Measurements from ENCODE around the gene SLC2A13. TPM values are rescaled to one million over a fixed set of nuclear protein-coding genes. Genes with fewer than 3 reads are reported as not detected.
A peak's percentile ranks its signal among the peaks of the same experiment; 100 is the strongest.

The SLC2A13 gene
- total RNA-seq, 4 donors from 2014 or later = 9.1 to 63.4 (median 33.1) TPM

GRCh38 chr12:40104461-40105264 lies 1.2 kb downstream of the SLC2A13 start:
- H3K9me3 ChIP-seq = no peaks in the 10 kb centered on the region
- H3K27ac ChIP-seq = peak overlapping the region; percentile 86 to 92 (median 88)
- DNase-seq = no peak
- peaks cover 3 to 21% (median 7%) of the 10 kb centered on the region in 4 donors for H3K4me1 ChIP-seq
- H3K4me3 ChIP-seq = peak overlapping the region; percentile 87 to 100 (median 93)
- TF ChIP-seq POLR2A (IDR thresholded peaks at IDR 0.05) (no peak), CTCF (IDR thresholded peaks at IDR 0.05) (no peak)
- H3K36me3 ChIP-seq = no peaks in the 10 kb centered on the region
- no peaks in the 10 kb centered on the region for H3K27me3 ChIP-seq

GRCh38 chr12:40103043-40103442 lies 2.8 kb downstream of the SLC2A13 start:
- Histone ChIP-seq H3K4me3 (peak overlapping the region in 1 of 4 donors; percentile 87), H3K4me1 (peaks cover 3 to 27% (median 7%) of the 10 kb centered on the region in 4 donors), H3K9me3 (no peaks in the 10 kb centered on the region), H3K27me3 (no peaks in the 10 kb centered on the region), H3K36me3 (no peaks in the 10 kb centered on the region), H3K27ac (no peak overlapping the region)
- DNase-seq = no peak
- TF ChIP-seq CTCF (IDR thresholded peaks at IDR 0.05) = no peak
- TF ChIP-seq POLR2A (IDR thresholded peaks at IDR 0.05) = no peak

- no peak for DNase-seq
- TF ChIP-seq CTCF (IDR thresholded peaks at IDR 0.05) (no peak), POLR2A (IDR thresholded peaks at IDR 0.05) (no peak)
- Histone ChIP-seq H3K27ac (no peak overlapping the region), H3K27me3 (no peaks in the 10 kb centered on the region), H3K9me3 (no peaks in the 10 kb centered on the region), H3K36me3 (no peaks in the 10 kb centered on the region), H3K4me1 (peaks cover 3 to 24% (median 7%) of the 10 kb centered on the region in 4 donors), H3K4me3 (no peak overlapping the region)
Measured at GRCh38 chr12:40101747-40102146, 4.1 kb downstream of the SLC2A13 start.

GRCh38 chr12:40099423-40099853 lies 6.4 kb downstream of the SLC2A13 start:
- DNase-seq = peak in 1 of 3 donors; percentile 55
- Histone ChIP-seq H3K4me1 (peaks cover 0 to 16% (median 2%) of the 10 kb centered on the region in 4 donors), H3K9me3 (no peaks in the 10 kb centered on the region), H3K36me3 (no peaks in the 10 kb centered on the region), H3K4me3 (no peak overlapping the region), H3K27me3 (no peaks in the 10 kb centered on the region), H3K27ac (peak overlapping the region in 2 of 4 donors; percentile 34 to 44)
- TF ChIP-seq POLR2A (IDR thresholded peaks at IDR 0.05) = peak in 1 of 2 donors; percentile 33
- TF ChIP-seq CTCF (IDR thresholded peaks at IDR 0.05) = no peak

GRCh38 chr12:40098406-40099145 lies 7.3 kb downstream of the SLC2A13 start:
- H3K27ac ChIP-seq = peak overlapping the region in 1 of 4 donors; percentile 5
- H3K4me1 ChIP-seq = peaks cover 0 to 7% (median 0%) of the 10 kb centered on the region in 4 donors
- TF ChIP-seq CTCF (IDR thresholded peaks at IDR 0.05) = no peak
- no peak for TF ChIP-seq POLR2A (IDR thresholded peaks at IDR 0.05)
- no peaks in the 10 kb centered on the region for H3K27me3 ChIP-seq
- H3K36me3 ChIP-seq = no peaks in the 10 kb centered on the region
- no peak for DNase-seq
- H3K9me3 ChIP-seq = no peaks in the 10 kb centered on the region
- no peak overlapping the region for H3K4me3 ChIP-seq
